NOMO-1 treated with dmso at 0.1 percent for 144 hours (cell line): ENCODE results near the gene PNRC1.
"Not testable (repeated sequence)": the region's sequence is repeated elsewhere in the genome, so short reads cannot be mapped to it uniquely, and the experiment has no call there.

Experiments
- DNase-seq: peaks from one replicate; lab custom pipeline; 2025; ENCODE audit not compliant: unreplicated experiment; lab: John Stamatoyannopoulos, UW

Gene PNRC1

DNA sequence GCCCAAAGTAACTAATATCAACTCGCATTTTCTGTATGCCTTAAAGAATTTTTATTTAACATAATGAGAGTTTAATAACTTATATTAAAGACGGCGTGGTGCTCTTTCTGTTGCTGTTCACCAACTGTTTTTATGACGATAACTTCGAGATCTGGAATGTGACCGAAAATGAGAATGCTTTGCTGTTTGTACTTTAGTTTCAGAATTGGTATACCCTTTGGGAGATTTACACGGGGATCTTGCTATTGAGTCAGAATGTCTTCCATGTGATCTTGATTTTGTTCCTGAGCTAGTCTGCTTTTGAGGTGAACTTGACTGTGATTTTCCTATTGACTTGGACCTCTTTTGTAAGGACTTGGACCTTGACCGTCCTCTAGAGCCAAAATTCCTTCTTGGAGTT lies 17.9 kb downstream of the PNRC1 start:
- no peak for DNase-seq

DNA sequence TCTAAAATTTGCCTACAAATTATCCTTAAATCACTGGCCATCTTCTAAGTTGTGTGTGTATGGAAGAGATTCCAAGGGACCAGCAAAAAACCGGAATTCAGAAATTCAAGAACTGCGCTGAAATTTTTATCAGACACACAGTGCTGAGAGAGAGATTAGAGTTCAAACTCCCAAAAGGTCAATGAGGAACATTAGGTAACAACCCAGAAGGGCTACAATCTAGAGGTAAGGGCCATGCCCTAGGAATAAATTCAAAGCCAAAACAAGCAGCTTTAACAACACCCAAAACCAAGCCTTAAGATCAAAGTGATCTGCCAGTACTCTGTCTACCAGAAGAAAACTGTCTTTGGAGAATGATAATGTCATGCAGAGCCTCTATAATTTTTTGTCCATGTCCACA lies 19.6 kb downstream of the PNRC1 start:
- no peak for DNase-seq

DNA sequence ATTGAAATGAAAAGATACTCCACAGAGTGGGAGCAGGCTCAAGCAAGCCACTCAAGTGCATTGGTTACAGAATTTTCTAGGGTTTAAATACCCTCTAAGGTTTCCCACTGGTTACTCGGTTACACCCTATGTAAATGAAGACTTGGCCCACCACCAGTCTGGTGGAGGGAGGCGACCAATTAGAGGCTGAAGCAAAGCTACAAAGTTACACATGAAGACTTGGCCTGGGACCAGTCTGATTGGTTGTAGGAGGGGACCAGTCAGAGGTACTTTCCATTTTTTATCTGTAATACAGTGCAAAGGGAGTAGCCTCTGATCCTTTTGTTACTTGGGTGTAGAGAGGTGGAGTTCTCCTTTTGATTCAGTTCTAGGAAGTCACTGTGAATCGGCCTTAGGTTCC lies 29.7 kb downstream of the PNRC1 start:
- no peak for DNase-seq

DNA sequence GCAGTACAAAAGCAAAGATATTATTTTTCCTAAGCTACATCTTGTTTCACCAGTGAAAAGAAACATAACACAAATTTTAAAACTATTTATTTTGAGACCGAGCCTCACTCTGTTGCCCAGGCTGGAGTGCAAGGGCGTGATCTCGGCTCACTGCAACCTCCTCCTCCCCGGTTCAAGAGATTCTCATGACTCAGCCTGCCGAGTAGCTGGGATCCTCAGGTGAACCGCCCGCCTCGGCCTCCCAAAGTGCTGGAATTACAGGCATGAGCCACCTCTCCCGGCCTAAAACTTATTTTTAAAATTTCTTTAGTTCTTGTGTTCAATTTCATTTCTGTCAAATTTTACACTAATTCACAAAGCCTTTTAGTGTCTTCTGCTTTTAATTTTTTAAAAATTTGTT lies 31.4 kb downstream of the PNRC1 start:
- no peak for DNase-seq

GRCh38 chr6:89116702-89117101 lies 36.2 kb downstream of the PNRC1 start:
- no peak for DNase-seq

GRCh38 chr6:89117211-89118108 lies 36.9 kb downstream of the PNRC1 start, which contains the start of gene SRSF12:
SRSF12 (minus strand) TSS chr6:89118071; CDS start chr6:89117887, 184 bp downstream.
- DNase-seq: no peak

- no peak for DNase-seq
Observed at GRCh38 chr6:89118931-89119330, 38.4 kb downstream of the PNRC1 start.

- DNase-seq: no peak
Observed at GRCh38 chr6:89120371-89120770, 39.8 kb downstream of the PNRC1 start.

DNA sequence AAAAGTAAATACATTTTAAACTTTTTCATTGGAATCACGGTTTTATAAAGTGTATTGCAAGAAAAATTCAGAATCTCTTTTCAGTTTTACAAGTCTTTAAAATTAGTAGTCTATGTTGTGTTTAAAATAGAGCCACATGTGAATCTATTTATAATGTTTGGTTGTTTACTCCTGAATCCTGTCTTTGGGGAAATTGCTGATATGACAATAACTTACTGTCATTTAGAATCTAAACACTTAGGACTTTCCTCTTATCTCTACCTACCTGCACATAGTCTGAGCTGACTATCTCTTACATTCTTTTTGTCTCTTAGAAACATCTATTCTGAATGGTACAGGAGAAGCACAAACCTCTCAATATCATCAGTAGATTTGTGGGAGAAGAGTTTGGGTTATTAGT lies 41.4 kb downstream of the PNRC1 start:
- DNase-seq: no peak

DNA sequence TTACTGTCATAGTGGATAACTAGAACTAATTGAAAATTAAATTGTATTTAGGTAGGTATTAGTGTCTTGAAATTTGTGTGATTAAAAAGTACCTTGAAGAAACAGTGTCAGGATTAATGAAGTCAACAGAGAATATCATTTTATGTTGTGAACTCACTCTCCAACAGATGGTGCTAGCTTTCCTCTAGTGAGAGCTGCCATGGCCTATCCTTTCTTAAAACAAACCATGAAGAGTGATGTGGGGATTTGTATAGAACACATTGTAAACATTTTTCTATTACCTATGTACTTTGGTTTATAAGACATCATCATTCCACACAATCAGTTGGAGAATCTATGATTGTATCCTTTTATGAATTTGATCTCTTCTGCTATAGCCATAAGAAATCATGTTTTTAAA lies 42.1 kb downstream of the PNRC1 start:
- DNase-seq: peak; percentile 18

DNA sequence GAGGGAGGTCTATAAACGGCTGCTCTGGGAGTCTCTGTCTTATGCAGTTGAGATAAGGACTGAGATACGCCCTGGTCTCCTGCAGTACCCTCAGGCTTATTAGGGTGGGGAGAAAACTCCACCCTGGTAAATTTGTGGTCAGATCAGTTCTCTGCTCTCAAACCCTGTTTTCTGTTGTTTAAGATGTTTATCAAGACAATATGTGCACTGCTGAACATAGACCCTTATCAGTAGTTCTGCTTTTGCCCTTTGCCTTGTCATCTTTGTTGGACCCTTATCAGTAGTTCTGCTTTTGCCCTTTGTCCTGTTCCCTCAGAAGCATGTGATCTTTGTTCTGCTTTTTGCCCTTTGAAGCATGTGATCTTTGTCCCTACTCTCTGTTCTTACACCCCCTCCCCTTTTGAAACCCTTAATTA lies 47.7 kb downstream of the PNRC1 start:
- not testable (repeated sequence) for DNase-seq

GRCh38 chr6:89131599-89131998 lies 51.0 kb downstream of the PNRC1 start:
- no peak for DNase-seq

DNA sequence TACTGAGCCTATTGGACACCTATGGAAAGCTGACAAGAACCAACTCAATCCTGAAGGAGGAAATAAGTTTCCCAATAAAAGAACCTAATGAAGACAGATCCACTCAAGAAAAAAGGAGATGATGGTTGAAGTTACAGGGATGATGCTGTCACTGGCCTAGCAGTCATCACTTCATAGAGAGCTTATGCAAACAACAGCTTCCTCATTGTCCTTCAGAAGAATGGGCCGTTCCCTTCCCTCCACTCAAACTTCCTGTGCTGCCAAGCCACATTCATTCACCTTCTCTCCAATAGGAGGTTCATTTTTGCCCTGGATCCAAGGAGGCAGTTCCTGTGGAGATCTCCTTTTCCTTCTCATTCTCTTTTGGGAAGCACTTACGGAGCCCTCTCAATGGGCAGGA lies 51.5 kb downstream of the PNRC1 start:
- no peak for DNase-seq

GRCh38 chr6:89133981-89134380 lies 53.4 kb downstream of the PNRC1 start:
- DNase-seq: no peak

- no peak for DNase-seq
Observed at GRCh38 chr6:89134723-89135122, 54.2 kb downstream of the PNRC1 start.
